Activated CD8-positive, alpha-beta T cell treated with anti-CD3 and anti-CD28 coated beads for 36 hours (primary cell): ENCODE results near the gene DPP4. TPM values are rescaled to one million over a fixed set of nuclear protein-coding genes. Genes with fewer than 3 reads are reported as not detected.

Experiments used
- ATAC-seq: fragments of 200-7000 bp; cut with Tn5 transposase; one replicate; pipeline ENCODE4 v1.10.0; 2021; ENCODE audit warnings: mild to moderate bottlenecking, moderate library complexity
- CTCF ChIA-PET: fragments of 350-600 bp; sonication (Branson Sonifier 250); formaldehyde crosslinking; loops from one replicate; lab custom pipeline; 2021; ENCODE audit warnings: antibody characterized with exemption; lab: Charles Lee
- POLR2A ChIA-PET: fragments of 350-600 bp; sonication (Branson Sonifier 250); formaldehyde crosslinking; loops from one replicate; lab custom pipeline; 2021; ENCODE audit warnings: antibody characterized with exemption; lab: Charles Lee
- DNase-seq: peaks from one replicate; pipeline ENCODE4 v3.0.0-alpha.2; 2020
- H3K27ac Mint-ChIP-seq: one replicate; pipeline ENCODE4 v1.8.0; 2021; ENCODE audit warnings: mild to moderate bottlenecking, mixed read lengths
- H3K27me3 Mint-ChIP-seq: one replicate; pipeline ENCODE4 v1.8.0; 2021; ENCODE audit warnings: mixed read lengths
- H3K36me3 Mint-ChIP-seq: one replicate; pipeline ENCODE4 v1.8.0; 2021; ENCODE audit warnings: low read depth, mixed read lengths
- H3K4me1 Mint-ChIP-seq: one replicate; pipeline ENCODE4 v1.8.0; 2021; ENCODE audit warnings: low read depth, mixed read lengths
- H3K4me3 Mint-ChIP-seq: one replicate; pipeline ENCODE4 v1.8.0; 2021; ENCODE audit warnings: mild to moderate bottlenecking, moderate library complexity, mixed read lengths
- H3K9me3 Mint-ChIP-seq: one replicate; pipeline ENCODE4 v1.8.0; 2021; ENCODE audit warnings: mixed read lengths
- CTCF ChIP-seq: fragments of 200-600 bp; IDR thresholded peaks from one replicate; pipeline ENCODE4 v1.8.0; 2022; ENCODE audit warnings: antibody characterized with exemption, mild to moderate bottlenecking
- intact Hi-C: fragments of 100-400 bp; cut with micrococcal nuclease; formaldehyde crosslinking; loops from one replicate; pipeline ENCODE4 v1.10.0; 2022
- total RNA-seq, 2 experiments: library from RNA; stranded (reverse); gene quantifications; one replicate each; pipeline ENCODE4 v1.2.3, GENCODE V29; 2021

Gene DPP4
- total RNA-seq, 2 experiments from 2014 or later, result 25.9 to 26.4 TPM

GRCh38 chr2:162038725-162039124 lies 35.3 kb downstream of the DPP4 start:
- CTCF ChIA-PET, result no interaction called here
- Mint-ChIP-seq H3K27me3 (no peaks in the 10 kb centered on the region), H3K36me3 (peaks cover 46% of the 10 kb centered on the region), H3K4me3 (no peak overlapping the region), H3K27ac (no peak overlapping the region), H3K4me1 (no peaks in the 10 kb centered on the region), H3K9me3 (no peaks in the 10 kb centered on the region)
- intact Hi-C loops, result no loop called here
- TF ChIP-seq CTCF, result no peak
- POLR2A ChIA-PET, result no interaction called here
- DNase-seq (no peak), ATAC-seq (no peak)

- Mint-ChIP-seq H3K4me3 (no peak overlapping the region), H3K36me3 (peaks cover 48% of the 10 kb centered on the region), H3K27ac (no peak overlapping the region), H3K9me3 (no peaks in the 10 kb centered on the region), H3K4me1 (no peaks in the 10 kb centered on the region), H3K27me3 (no peaks in the 10 kb centered on the region)
- CTCF ChIA-PET, result interaction anchor here (0.9 to 1.9 kb wide), 2 partner anchors 11 to 87 kb away, joined by 3 to 5 read pairs; no protein-coding TSS in a partner anchor
- TF ChIP-seq CTCF, result no peak
- ATAC-seq, result no peak
- POLR2A ChIA-PET, result no interaction called here
- intact Hi-C loops, result no loop called here
- no peak for DNase-seq
Measured at GRCh38 chr2:162037886-162038285, 36.1 kb downstream of the DPP4 start.

GRCh38 chr2:162037028-162037795 lies 36.8 kb downstream of the DPP4 start:
- Mint-ChIP-seq H3K4me3 (no peak overlapping the region), H3K27me3 (no peaks in the 10 kb centered on the region), H3K4me1 (no peaks in the 10 kb centered on the region), H3K36me3 (peaks cover 45% of the 10 kb centered on the region), H3K27ac (no peak overlapping the region), H3K9me3 (no peaks in the 10 kb centered on the region)
- TF ChIP-seq CTCF, result no peak
- CTCF ChIA-PET, result interaction anchor here (0.9 to 1.9 kb wide), 3 partner anchors 11 to 87 kb away, joined by 3 to 5 read pairs (median 4); no protein-coding TSS in a partner anchor
- POLR2A ChIA-PET, result no interaction called here
- ATAC-seq (no peak), DNase-seq (no peak)
- intact Hi-C loops, result no loop called here

- no peaks in the 10 kb centered on the region for H3K9me3 Mint-ChIP-seq
- peaks cover 47% of the 10 kb centered on the region for H3K36me3 Mint-ChIP-seq
- ChIA-PET POLR2A (no interaction called here), CTCF (interaction anchor here (1.2 to 1.9 kb wide), 2 partner anchors 12 to 55 kb away, joined by 3 to 5 read pairs; no protein-coding TSS in a partner anchor)
- no peak for ATAC-seq
- intact Hi-C loops, result no loop called here
- no peaks in the 10 kb centered on the region for H3K27me3 Mint-ChIP-seq
- H3K4me1 Mint-ChIP-seq, result no peaks in the 10 kb centered on the region
- DNase-seq, result no peak
- no peak overlapping the region for H3K4me3 Mint-ChIP-seq
- TF ChIP-seq CTCF, result no peak
- no peak overlapping the region for H3K27ac Mint-ChIP-seq
Measured at GRCh38 chr2:162035981-162036380, 38.0 kb downstream of the DPP4 start.
